Activated naive CD4-positive, alpha-beta T cell treated with anti-CD3 and anti-CD28 coated beads, Interleukin-2, amount 10 ng/mL, durations not matched to agents 7 days and 5 days (primary cell): ENCODE results near the gene EFCAB13.
"Not testable (repeated sequence)": the region's sequence is repeated elsewhere in the genome, so short reads cannot be mapped to it uniquely, and the experiment has no call there.

Experiments
- CTCF ChIA-PET: fragments of 350-600 bp; sonication (Branson Sonifier 250); formaldehyde crosslinking; loops from one replicate; lab custom pipeline; 2021; ENCODE audit warnings: antibody characterized with exemption; lab: Charles Lee
- DNase-seq: peaks from one replicate; pipeline ENCODE4 v3.0.0-alpha.2; 2020
- H3K27ac Mint-ChIP-seq: one replicate; pipeline ENCODE4 v1.8.0; 2021; ENCODE audit warnings: mild to moderate bottlenecking, moderate library complexity, mixed read lengths
- H3K27me3 Mint-ChIP-seq: one replicate; pipeline ENCODE4 v1.8.0; 2021; ENCODE audit warnings: mild to moderate bottlenecking, mixed read lengths
- H3K36me3 Mint-ChIP-seq: one replicate; pipeline ENCODE4 v1.8.0; 2021; ENCODE audit warnings: mixed read lengths
- H3K4me1 Mint-ChIP-seq: one replicate; pipeline ENCODE4 v1.8.0; 2021; ENCODE audit warnings: mixed read lengths
- H3K4me3 Mint-ChIP-seq: one replicate; pipeline ENCODE4 v1.8.0; 2021; ENCODE audit warnings: mild to moderate bottlenecking, moderate library complexity, mixed read lengths
- H3K9me3 Mint-ChIP-seq: one replicate; pipeline ENCODE4 v1.8.0; 2021; ENCODE audit warnings: mixed read lengths

The EFCAB13 gene

GRCh38 chr17:47472073-47472472 lies 148.3 kb downstream of the EFCAB13 start:
- H3K9me3 Mint-ChIP-seq, H3K4me1 Mint-ChIP-seq, H3K27me3 Mint-ChIP-seq, H3K4me3 Mint-ChIP-seq, H3K27ac Mint-ChIP-seq, DNase-seq: not testable (repeated sequence)
- CTCF ChIA-PET: interaction anchor here (0.6 kb wide), 1 partner anchor 145 kb away, joined by 4 read pairs; no protein-coding TSS in a partner anchor
- H3K36me3 Mint-ChIP-seq: peaks cover 11% of the 10 kb centered on the region
